HepG2 (cell line): ENCODE measurements around the gene AMOTL1. TPM values are rescaled to one million over a fixed set of nuclear protein-coding genes. Genes with fewer than 3 reads are reported as not detected.
A peak's percentile ranks its signal among the peaks of the same experiment; 100 is the strongest.

Experiments
- ATAC-seq: fragments of 200-7000 bp; cut with Tn5 transposase; 3 replicates; pipeline ENCODE4 v1.9.1; 2020; ENCODE audit warnings: mild to moderate bottlenecking, moderate library complexity
- BruUV-seq: library from RNA; stranded (reverse); fragments of 400-500 nt; replicated peaks from 2 replicates; lab custom pipeline; 2021; lab: Mats Ljungman, UMichigan
- CTCF ChIA-PET: fragments of 300-600 bp; formaldehyde crosslinking; extraction: SDS; loops from one replicate; lab custom pipeline; 2021; ENCODE audit warnings: low total read pairs, inconsistent platforms, low intra/inter-chr PET ratio; lab: Yijun Ruan, JAX
- POLR2A ChIA-PET: fragments of 350-600 bp; sonication (Branson Sonifier 250); formaldehyde crosslinking; loops from one replicate; lab custom pipeline; 2020; ENCODE audit warnings: antibody characterized with exemption, inconsistent platforms; lab: Yijun Ruan, JAX
- DNase-seq: peaks from one replicate; pipeline ENCODE4 v3.0.0-alpha.2; 2015; ENCODE audit warnings: low spot score
- FAIRE-seq: peaks from 3 replicates; lab custom pipeline; 2011; peaks lifted over from hg19 to GRCh38; lab: Jason Lieb, UNC
- H2AFZ ChIP-seq: one replicate; pipeline ENCODE4 v1.6.1; 2011; ENCODE audit warnings: low read length, inconsistent platforms
- H3K27ac ChIP-seq: fragments of 300-600 bp; 3 replicates; pipeline ENCODE4 v1.8.0; 2011; ENCODE audit warnings: mixed run types, mild to moderate bottlenecking, mixed read lengths, low read length, inconsistent platforms; ENCODE audit not compliant: insufficient read depth; ENCODE audit errors: extremely low read length
- H3K27me3 ChIP-seq, 2 experiments: fragments of 200-600 bp in 1 of 2; 2 replicates in 1 of 2; 3 replicates in 1 of 2; pipeline versions ENCODE4 v1.6.0 to v1.8.0; 2011; ENCODE audit warnings: low read length in 2 of 2, mild to moderate bottlenecking in 2 of 2, moderate library complexity in 2 of 2, inconsistent platforms in 1 of 2; ENCODE audit not compliant: insufficient read depth in 2 of 2, control insufficient read depth in 1 of 2
- H3K36me3 ChIP-seq, 2 experiments: fragments of 200-600 bp in 1 of 2; replicated peaks in 1 of 2; 2 replicates in 1 of 2; 3 replicates in 1 of 2; pipeline versions ENCODE4 v1.5.1 to v1.8.0; 2011; ENCODE audit warnings: low read length in 2 of 2, inconsistent platforms in 1 of 2; ENCODE audit not compliant: insufficient read depth in 2 of 2, control insufficient read depth in 1 of 2
- H3K4me1 ChIP-seq: 2 replicates; pipeline ENCODE4 v1.5.1; 2012; ENCODE audit warnings: low read length, inconsistent platforms; ENCODE audit not compliant: insufficient read depth
- H3K4me2 ChIP-seq: 2 replicates; pipeline ENCODE4 v1.6.0; 2011; ENCODE audit warnings: low read depth, low read length, inconsistent platforms
- H3K4me3 ChIP-seq, 3 experiments: fragments of 200-600 bp in 1 of 3; sonication (generic), shearing (Covaris generic) in 1 of 3; replicated peaks in 1 of 3; 2 replicates each; pipeline ENCODE4 v1.5.1; 2011 to 2016; ENCODE audit warnings: low read length in 3 of 3, inconsistent platforms in 2 of 3, low read depth in 2 of 3, mild to moderate bottlenecking in 2 of 3, control low read depth in 1 of 3, mixed read lengths in 1 of 3; ENCODE audit not compliant: insufficient read depth in 1 of 3
- H3K79me2 ChIP-seq: one replicate; pipeline ENCODE4 v1.6.1; 2011; ENCODE audit warnings: low read length, inconsistent platforms; ENCODE audit not compliant: insufficient read depth
- H3K9ac ChIP-seq: 2 replicates; pipeline ENCODE4 v1.6.0; 2011; ENCODE audit warnings: mild to moderate bottlenecking, low read depth, low read length, inconsistent platforms; ENCODE audit not compliant: insufficient read depth
- H3K9me3 ChIP-seq: 2 replicates; pipeline ENCODE4 v1.5.1; 2012; ENCODE audit warnings: mild to moderate bottlenecking, low read length
- H4K20me1 ChIP-seq: 2 replicates; pipeline ENCODE4 v1.6.0; 2011; ENCODE audit warnings: inconsistent platforms, mild to moderate bottlenecking, low read length, moderate library complexity; ENCODE audit not compliant: insufficient read depth
- ARNTL ChIP-seq: sonication (generic); formaldehyde crosslinking; IDR thresholded peaks from 2 replicates; pipeline ENCODE4 v1.4.0; 2020; ENCODE audit warnings: mild to moderate bottlenecking, missing genetic modification reagents
- CTCF ChIP-seq: sonication (generic); formaldehyde crosslinking; IDR thresholded peaks from 2 replicates; pipeline ENCODE4 v1.5.0; 2020; ENCODE audit warnings: mild to moderate bottlenecking, missing genetic modification reagents, moderate library complexity
- EP300 ChIP-seq, 3 experiments: sonication (generic) in 1 of 3; formaldehyde crosslinking in 1 of 3; IDR thresholded peaks; 2 replicates each; pipeline versions ENCODE4 v1.5.1 to v1.6.1; 2011 to 2020; ENCODE audit warnings: low read depth in 2 of 3, low read length in 2 of 3, borderline replicate concordance in 1 of 3, improper control_type of control experiment in 1 of 3, mild to moderate bottlenecking in 1 of 3, missing genetic modification reagents in 1 of 3, moderate library complexity in 1 of 3
- EZH2 ChIP-seq: conservative IDR thresholded peaks from 2 replicates; pipeline ENCODE4 v1.6.1; 2012; ENCODE audit warnings: mild to moderate bottlenecking, low read depth, low read length, moderate library complexity
- MXD4 ChIP-seq: IDR thresholded peaks from 2 replicates; pipeline ENCODE4 v1.6.1; 2016; ENCODE audit warnings: mild to moderate bottlenecking, missing biosample characterization, missing genetic modification reagents
- ZFX ChIP-seq: sonication (generic); formaldehyde crosslinking; IDR thresholded peaks from 2 replicates; pipeline ENCODE4 v1.4.0; 2020; ENCODE audit warnings: mild to moderate bottlenecking, low read depth, missing genetic modification reagents, moderate library complexity
- ZNF644 ChIP-seq: IDR thresholded peaks from 2 replicates; pipeline ENCODE4 v1.6.1; 2016; ENCODE audit warnings: low read depth
- WGBS: methylation state at CpG from one replicate; pipeline ENCODE4 v1.1.6; 2017; ENCODE audit warnings: low lambda C conversion rate; 5-methylcytosine and 5-hydroxymethylcytosine counted together
- in situ Hi-C: cut with HindIII; loops from 2 replicates; pipeline ENCODE4 v1.10.0; 2017; ENCODE audit warnings: low pct_unique_long_range_greater_than_20kb; ENCODE audit not compliant: extremely low pct_ligation_motif_present
- intact Hi-C: fragments of 100-400 bp; cut with micrococcal nuclease; formaldehyde crosslinking; loops from one replicate; pipeline ENCODE4 v1.10.0; 2022; ENCODE audit not compliant: unreplicated experiment
- polyA plus RNA-seq, 8 experiments: library from polyadenylated mRNA; depleted of rRNA in 3 of 8; stranded (reverse) in 7 of 8; unstranded in 1 of 8; fragments of >200 nt; fragmentation: Illumina TruSeq in 4 of 8; extraction: Trizol in 4 of 8; gene quantifications; 2 replicates each; pipeline versions ENCODE4 v1.2.1 to v1.2.3, GENCODE V29; 2011 to 2016; ENCODE audit warnings: low read depth in 4 of 8, missing spikeins in 1 of 8, mixed read lengths in 1 of 8; ENCODE audit not compliant: insufficient read depth in 1 of 8
- total RNA-seq, 5 experiments: library from RNA; depleted of rRNA; stranded (reverse); fragments of >200 nt; fragmentation: Illumina TruSeq; extraction: Trizol; gene quantifications; 2 replicates each; pipeline ENCODE4 v1.2.3, GENCODE V29; 2016; ENCODE audit warnings: low read depth in 1 of 5

Gene AMOTL1
- total and polyA plus RNA-seq, 2 of the 13 experiments (the other 11 are each of a cell fraction or from before 2014, with no cell fraction given): 0.01 to 0.20 TPM

GRCh38 chr11:94741022-94741679 is 27.0 kb upstream of the AMOTL1 start:
- Histone ChIP-seq H3K27ac (no peak overlapping the region), H3K9me3 (no peaks in the 10 kb centered on the region), H3K4me2 (peak overlapping the region; percentile 57), H3K4me1 (peaks cover 9% of the 10 kb centered on the region), H3K9ac (no peak overlapping the region), H2AFZ (no peak overlapping the region), H4K20me1 (no peaks in the 10 kb centered on the region), H3K36me3 (no peaks in the 10 kb centered on the region), H3K4me3 (peak overlapping the region in 1 of 3 experiments; percentile 48; a peak in 1 of 6 replicates), H3K27me3 (peaks cover 4 to 32% of the 10 kb centered on the region in 2 experiments), H3K79me2 (no peaks in the 10 kb centered on the region)
- TF ChIP-seq ZFX (CRISPR knock-in tag) (no peak), EZH2 (0 out of 2 replicates have a peak, but pooled peaks have one; percentile 65), MXD4 (no peak), EP300 (IDR thresholded peaks at IDR 0.05; ENCODE audit: low read depth in 2 of 2, low read length in 2 of 2) (no peak), EP300 (CRISPR knock-in tag; IDR thresholded peaks at IDR 0.05; ENCODE audit: borderline replicate concordance) (no peak), CTCF (CRISPR knock-in tag) (peak; percentile 36), ARNTL (CRISPR knock-in tag) (no peak), ZNF644 (CRISPR knock-in tag) (0 out of 2 replicates have a peak, but pooled peaks have one; percentile 48)
- BruUV-seq: no TSS peak
- 10% methylated on average over 11 of the region's 35 CpGs for WGBS
- FAIRE-seq (peak; percentile 72), DNase-seq (peak; percentile 41), ATAC-seq (peak; percentile 97)
- POLR2A ChIA-PET: no interaction called here
- in situ Hi-C loops (no loop called here), intact Hi-C loops (loop anchor here (10.0 kb wide), 1 partner anchor 116 kb away; no protein-coding TSS in a partner anchor)
- CTCF ChIA-PET: no interaction called here
